Right lobe of liver (tissue), 6 donors: Measurements from ENCODE around the gene ITPR1. TPM values are rescaled to one million over a fixed set of nuclear protein-coding genes. Genes with fewer than 3 reads are reported as not detected.

ENCODE experiments used
- ATAC-seq, 4 donors: fragments of 200-7000 bp; cut with Tn5 transposase; one replicate each; pipeline ENCODE4 v1.9.1; 2020; ENCODE audit warnings: mild to moderate bottlenecking in 4 of 4, moderate library complexity in 4 of 4
- DNase-seq, 3 donors: peaks; one replicate each; pipeline ENCODE4 v3.0.0-alpha.2; 2020
- H3K27ac ChIP-seq, 3 donors: fragments of 200-600 bp; one replicate each; pipeline ENCODE4 v1.8.0; 2022
- H3K27me3 ChIP-seq, 2 donors: fragments of 200-600 bp; one replicate each; pipeline ENCODE4 v1.8.0; 2022
- H3K36me3 ChIP-seq, 4 donors: fragments of 200-600 bp; sonication (generic) in 1 of 4; one replicate each; pipeline versions ENCODE4 v1.5.1 to v1.8.0; 2017 to 2022; ENCODE audit warnings: control low read depth in 1 of 4
- H3K4me1 ChIP-seq, 4 donors: fragments of 200-600 bp; sonication (generic) in 1 of 4; one replicate each; pipeline versions ENCODE4 v1.5.1 to v1.8.0; 2017 to 2022; ENCODE audit warnings: control low read depth in 1 of 4
- H3K4me3 ChIP-seq, 3 donors: fragments of 200-600 bp; one replicate each; pipeline ENCODE4 v1.8.0; 2022
- H3K9me3 ChIP-seq, 4 donors: fragments of 200-600 bp; sonication (generic) in 1 of 4; one replicate each; pipeline versions ENCODE4 v1.5.1 to v1.8.0; 2017 to 2022; ENCODE audit warnings: control low read depth in 1 of 4
- CTCF ChIP-seq, 4 donors: fragments of 200-600 bp in 3 of 4; fragments of 450-650 bp in 1 of 4; IDR thresholded peaks; one replicate each; pipeline versions ENCODE4 v1.5.1 to v1.8.0; 2016 to 2022; ENCODE audit warnings: antibody characterized with exemption in 4 of 4, mild to moderate bottlenecking in 2 of 4
- POLR2A ChIP-seq: fragments of 450-650 bp; IDR thresholded peaks from one replicate; pipeline ENCODE4 v1.6.1; 2017; ENCODE audit warnings: antibody characterized with exemption, mild to moderate bottlenecking
- WGBS: methylation state at CpG from one replicate; pipeline ENCODE4 v1.1.6; 2018; ENCODE audit warnings: low coverage, low lambda C conversion rate; ENCODE audit not compliant: insufficient coverage; ENCODE audit errors: missing lambda C conversion rate; 5-methylcytosine and 5-hydroxymethylcytosine counted together
- intact Hi-C, 2 donors: fragments of 100-400 bp; cut with DNase I; formaldehyde crosslinking; loops; one replicate each; pipeline versions ENCODE4 v1.11.2 to v1.14.1; 2022
- total RNA-seq, 6 experiments: library from RNA; depleted of rRNA in 2 of 6; stranded (reverse); fragments of >200 nt in 2 of 6; fragmentation: NEBNext Ultra II Directional in 3 of 6; extraction: Animal tissue kit (Norgen Biotek cat#: 25700) in 3 of 6; gene quantifications; one replicate each; pipeline versions ENCODE4 v1.1.0 to v1.2.4, GENCODE V29; 2016 to 2023
- donor health status: DM: no; HTN: yes; CAD: no.
- donor health status: DM: no; HTN: no; CAD: no.
- donor health status: DM: no; HTN: no; CAD: no.
- donor health status: DM: no; HTN: yes; CAD: no.
- donor health status: DM: no; HTN: yes; CAD: no.

The ITPR1 gene
- total RNA-seq, 6 experiments from 2014 or later: 6.5 to 16.2 (median 11.5) TPM

GRCh38 chr3:4745235-4745610 is 252.1 kb downstream of the ITPR1 start:
- intact Hi-C loops: no loop called here
- Histone ChIP-seq H3K4me1 (peaks cover 2 to 48% (median 21%) of the 10 kb centered on the region in 4 donors), H3K36me3 (no peaks in the 10 kb centered on the region), H3K27ac (no peak overlapping the region), H3K4me3 (no peak overlapping the region), H3K27me3 (no peaks in the 10 kb centered on the region), H3K9me3 (no peaks in the 10 kb centered on the region)
- 79% methylated on average over 7 of the region's 7 CpGs for WGBS
- ATAC-seq (no peak), DNase-seq (no peak)
- TF ChIP-seq CTCF (IDR thresholded peaks at IDR 0.05) (no peak), POLR2A (no peak)

GRCh38 chr3:4746241-4746958 is 253.3 kb downstream of the ITPR1 start:
- no peak for TF ChIP-seq CTCF (IDR thresholded peaks at IDR 0.05)
- no peak for TF ChIP-seq POLR2A
- peak; percentile 71 to 89 (median 79) for DNase-seq
- intact Hi-C loops: no loop called here
- H3K4me3 ChIP-seq: no peak overlapping the region
- peaks cover 2 to 54% (median 22%) of the 10 kb centered on the region in 4 donors for H3K4me1 ChIP-seq
- H3K27ac ChIP-seq: peak overlapping the region in 2 of 3 donors; percentile 21 to 70
- no peaks in the 10 kb centered on the region for H3K9me3 ChIP-seq
- no peaks in the 10 kb centered on the region for H3K36me3 ChIP-seq
- peak in 3 of 4 donors; percentile 33 to 58 (median 38) for ATAC-seq
- no peaks in the 10 kb centered on the region for H3K27me3 ChIP-seq
- WGBS: 43% methylated on average over 7 of the region's 11 CpGs

- no peaks in the 10 kb centered on the region for H3K36me3 ChIP-seq
- intact Hi-C loops: no loop called here
- H3K4me3 ChIP-seq: no peak overlapping the region
- no peaks in the 10 kb centered on the region for H3K27me3 ChIP-seq
- TF ChIP-seq CTCF (IDR thresholded peaks at IDR 0.05) (no peak), POLR2A (no peak)
- H3K27ac ChIP-seq: peak overlapping the region in 1 of 3 donors; percentile 84
- ATAC-seq: no peak
- no peak for DNase-seq
- H3K9me3 ChIP-seq: no peaks in the 10 kb centered on the region
- H3K4me1 ChIP-seq: peaks cover 0 to 57% (median 20%) of the 10 kb centered on the region in 4 donors
- WGBS: 56% methylated on average over 1 of the region's 1 CpG
Observed at GRCh38 chr3:4748127-4748526, 255.0 kb downstream of the ITPR1 start.

- Histone ChIP-seq H3K4me1 (peaks cover 0 to 57% (median 20%) of the 10 kb centered on the region in 4 donors), H3K4me3 (no peak overlapping the region), H3K9me3 (no peaks in the 10 kb centered on the region), H3K27me3 (no peaks in the 10 kb centered on the region), H3K27ac (peak overlapping the region; percentile 16 to 84 (median 63)), H3K36me3 (no peaks in the 10 kb centered on the region)
- intact Hi-C loops: no loop called here
- no peak for TF ChIP-seq CTCF (IDR thresholded peaks at IDR 0.05)
- peak; percentile 21 for TF ChIP-seq POLR2A
- ATAC-seq (peak; percentile 46 to 91 (median 76)), DNase-seq (peak; percentile 67 to 81 (median 81))
- WGBS: 61% methylated on average over 16 of the region's 16 CpGs
Observed at GRCh38 chr3:4748701-4749378, 255.7 kb downstream of the ITPR1 start.
